Stomach smooth muscle (tissue), 2 donors: Measurements from ENCODE around the gene PVRIG.
"Not testable (repeated sequence)": the region's sequence is repeated elsewhere in the genome, so short reads cannot be mapped to it uniquely, and the experiment has no call there.

ENCODE experiments used
- H3K27ac ChIP-seq: one replicate; pipeline ENCODE4 v1.7.0; 2013; ENCODE audit warnings: mild to moderate bottlenecking, low read length, inconsistent platforms
- H3K27me3 ChIP-seq, 2 donors: one replicate each; pipeline ENCODE4 v1.7.0; 2013; ENCODE audit warnings: low read length in 2 of 2; ENCODE audit not compliant: insufficient read depth in 2 of 2, control insufficient read depth in 1 of 2
- H3K36me3 ChIP-seq, 2 donors: one replicate each; pipeline ENCODE4 v1.7.0; 2013; ENCODE audit warnings: low read length in 2 of 2; ENCODE audit not compliant: control insufficient read depth in 2 of 2, insufficient read depth in 2 of 2
- H3K4me1 ChIP-seq: one replicate; pipeline ENCODE4 v1.7.0; 2013; ENCODE audit warnings: low read length; ENCODE audit not compliant: control insufficient read depth, insufficient read depth
- H3K4me3 ChIP-seq, 2 donors: one replicate each; pipeline ENCODE4 v1.7.0; 2013; ENCODE audit warnings: low read length in 2 of 2
- H3K9ac ChIP-seq, 2 donors: one replicate each; pipeline ENCODE4 v1.7.0; 2013; ENCODE audit warnings: low read length in 2 of 2, mild to moderate bottlenecking in 1 of 2
- H3K9me3 ChIP-seq, 2 donors: one replicate each; pipeline ENCODE4 v1.7.0; 2013; ENCODE audit warnings: low read length in 2 of 2; ENCODE audit not compliant: control insufficient read depth in 2 of 2
- donor health status: healthy.
- donor health status: Pancreatic carcinoma.

The PVRIG gene

GRCh38 chr7:100214356-100214755 is 5.4 kb upstream of the PVRIG start:
- not testable (repeated sequence) for H3K27me3 ChIP-seq, H3K4me1 ChIP-seq, H3K4me3 ChIP-seq, H3K9ac ChIP-seq, H3K27ac ChIP-seq, H3K9me3 ChIP-seq, H3K36me3 ChIP-seq

- no peaks in the 10 kb centered on the region for H3K9me3 ChIP-seq
- no peaks in the 10 kb centered on the region for H3K36me3 ChIP-seq
- no peaks in the 10 kb centered on the region for H3K27me3 ChIP-seq
- no peak overlapping the region for H3K4me3 ChIP-seq
- peaks cover 5% of the 10 kb centered on the region for H3K4me1 ChIP-seq
- no peak overlapping the region for H3K27ac ChIP-seq
- H3K9ac ChIP-seq: no peak overlapping the region
These were observed 3.9 kb upstream of the PVRIG start for GRCh38 chr7:100215895-100216294.

- not testable (repeated sequence) for H3K4me1 ChIP-seq, H3K9ac ChIP-seq, H3K4me3 ChIP-seq, H3K27ac ChIP-seq, H3K27me3 ChIP-seq, H3K9me3 ChIP-seq, H3K36me3 ChIP-seq
These were observed 1.8 kb upstream of the PVRIG start for GRCh38 chr7:100217934-100218333.

- Histone ChIP-seq H3K27ac (no peak overlapping the region), H3K9ac (no peak overlapping the region), H3K27me3 (no peaks in the 10 kb centered on the region), H3K4me3 (no peak overlapping the region), H3K4me1 (peaks cover 5% of the 10 kb centered on the region), H3K36me3 (peaks cover 0 to 6% of the 10 kb centered on the region in 2 donors), H3K9me3 (no peaks in the 10 kb centered on the region)
These were observed 445 bp upstream of the PVRIG start for GRCh38 chr7:100219271-100219737.

- H3K27me3 ChIP-seq: no peaks in the 10 kb centered on the region
- no peak overlapping the region for H3K27ac ChIP-seq
- H3K9ac ChIP-seq: no peak overlapping the region
- peaks cover 0 to 8% of the 10 kb centered on the region in 2 donors for H3K36me3 ChIP-seq
- H3K4me1 ChIP-seq: peaks cover 4% of the 10 kb centered on the region
- H3K4me3 ChIP-seq: no peak overlapping the region
- H3K9me3 ChIP-seq: no peaks in the 10 kb centered on the region
These were observed 959 bp downstream of the PVRIG start for GRCh38 chr7:100220586-100221230.

GRCh38 chr7:100221231-100221718 is 1.5 kb downstream of the PVRIG start:
- H3K9me3 ChIP-seq: no peaks in the 10 kb centered on the region
- no peak overlapping the region for H3K4me3 ChIP-seq
- H3K4me1 ChIP-seq: no peaks in the 10 kb centered on the region
- no peaks in the 10 kb centered on the region for H3K27me3 ChIP-seq
- peaks cover 0 to 8% of the 10 kb centered on the region in 2 donors for H3K36me3 ChIP-seq
- no peak overlapping the region for H3K9ac ChIP-seq
- H3K27ac ChIP-seq: no peak overlapping the region

- Histone ChIP-seq H3K36me3 (peaks cover 0 to 8% of the 10 kb centered on the region in 2 donors), H3K4me1 (no peaks in the 10 kb centered on the region), H3K27me3 (no peaks in the 10 kb centered on the region), H3K9me3 (no peaks in the 10 kb centered on the region), H3K9ac (no peak overlapping the region), H3K4me3 (no peak overlapping the region), H3K27ac (no peak overlapping the region)
These were observed 2.2 kb downstream of the PVRIG start for GRCh38 chr7:100221767-100222444.

GRCh38 chr7:100222445-100223132 is 2.8 kb downstream of the PVRIG start:
- no peak overlapping the region for H3K9ac ChIP-seq
- no peaks in the 10 kb centered on the region for H3K4me1 ChIP-seq
- H3K27me3 ChIP-seq: no peaks in the 10 kb centered on the region
- H3K4me3 ChIP-seq: no peak overlapping the region
- H3K9me3 ChIP-seq: no peaks in the 10 kb centered on the region
- no peak overlapping the region for H3K27ac ChIP-seq
- H3K36me3 ChIP-seq: peaks cover 0 to 8% of the 10 kb centered on the region in 2 donors

GRCh38 chr7:100223376-100223927 is 3.7 kb downstream of the PVRIG start:
- not testable (repeated sequence) for H3K27ac ChIP-seq, H3K9ac ChIP-seq, H3K4me3 ChIP-seq, H3K4me1 ChIP-seq, H3K36me3 ChIP-seq, H3K9me3 ChIP-seq, H3K27me3 ChIP-seq

GRCh38 chr7:100224891-100225290 is 5.1 kb downstream of the PVRIG start:
- not testable (repeated sequence) for H3K4me1 ChIP-seq, H3K9ac ChIP-seq, H3K4me3 ChIP-seq, H3K27ac ChIP-seq, H3K36me3 ChIP-seq, H3K27me3 ChIP-seq, H3K9me3 ChIP-seq
